Measurements from ENCODE around the gene RRP36.
"Not testable (repeated sequence)": the region's sequence is repeated elsewhere in the genome, so short reads cannot be mapped to it uniquely, and the experiment has no call there.

The RRP36 gene, protein sequence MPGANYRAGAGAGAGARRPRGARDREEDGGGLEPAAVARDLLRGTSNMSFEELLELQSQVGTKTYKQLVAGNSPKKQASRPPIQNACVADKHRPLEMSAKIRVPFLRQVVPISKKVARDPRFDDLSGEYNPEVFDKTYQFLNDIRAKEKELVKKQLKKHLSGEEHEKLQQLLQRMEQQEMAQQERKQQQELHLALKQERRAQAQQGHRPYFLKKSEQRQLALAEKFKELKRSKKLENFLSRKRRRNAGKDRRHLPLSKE

DNA sequence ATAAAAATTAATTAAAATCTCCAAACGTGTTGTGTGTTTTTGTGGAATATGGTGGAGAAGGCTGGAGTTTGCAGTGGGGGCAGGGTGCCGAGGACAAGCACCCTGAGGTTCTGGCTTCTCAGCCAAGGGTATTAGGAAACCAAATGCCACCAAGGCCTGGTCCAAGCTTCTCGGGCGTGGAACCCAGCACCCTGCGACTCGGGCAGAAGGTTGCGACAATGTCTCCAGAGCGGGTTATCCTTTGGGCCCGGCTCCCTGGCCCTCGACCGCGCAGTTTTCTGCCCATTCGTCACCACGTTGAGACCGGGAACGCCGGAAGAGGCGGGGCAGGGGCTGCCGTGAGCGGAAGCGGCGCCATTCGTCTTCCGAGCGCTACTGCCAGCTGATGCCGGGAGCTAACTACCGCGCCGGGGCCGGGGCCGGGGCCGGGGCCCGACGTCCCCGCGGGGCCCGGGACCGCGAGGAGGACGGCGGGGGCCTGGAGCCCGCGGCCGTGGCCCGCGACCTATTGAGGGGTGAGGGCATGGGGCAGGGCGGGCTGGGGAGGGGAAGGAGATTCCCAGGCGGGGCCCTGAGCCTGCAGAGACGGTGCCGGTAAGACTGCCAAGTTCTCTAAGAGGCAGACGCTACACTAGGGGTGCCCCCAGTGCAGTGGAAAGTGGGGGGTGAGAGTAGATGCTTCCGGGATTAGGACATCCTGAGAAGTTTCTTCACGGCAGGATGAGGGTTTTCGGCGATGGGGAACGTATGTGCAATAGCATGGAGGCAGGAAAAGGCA is at the start of gene RRP36:
RRP36 (plus strand) TSS at position 354 of the 778 bp plus-strand sequence; CDS start at position 386, 32 bp downstream.
- DNase-seq (ENCODE audit: low spot score) = peak; percentile 89

DNA sequence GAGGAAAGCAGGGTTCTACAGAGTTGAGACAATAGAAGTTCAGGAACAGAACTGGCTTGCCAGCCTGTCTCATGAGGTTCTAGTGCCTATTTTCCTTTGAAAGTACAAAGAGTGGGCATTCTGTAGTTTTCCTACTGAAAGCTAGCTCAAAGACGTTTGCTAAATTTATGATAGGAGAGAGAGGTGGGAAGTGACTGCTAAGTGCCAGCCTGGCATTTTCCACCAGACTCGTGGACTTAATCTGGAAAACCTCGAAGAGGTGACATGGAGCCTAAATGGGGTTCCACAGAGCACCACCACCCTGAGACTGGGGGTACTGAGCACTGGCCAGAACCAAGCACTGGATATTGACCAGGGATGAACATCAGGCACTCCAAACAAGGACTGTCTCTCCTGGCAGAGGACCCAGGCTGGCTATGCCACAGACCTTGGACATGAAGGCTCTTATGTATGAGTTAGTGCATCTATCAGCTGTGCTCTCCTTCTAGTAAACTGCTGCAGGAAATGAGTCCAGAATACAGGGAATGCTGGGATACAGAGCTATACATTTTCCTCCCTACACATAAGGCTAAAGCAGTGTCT is 49.6 kb upstream of the RRP36 start:
- DNase-seq (ENCODE audit: low spot score) = no peak

DNA sequence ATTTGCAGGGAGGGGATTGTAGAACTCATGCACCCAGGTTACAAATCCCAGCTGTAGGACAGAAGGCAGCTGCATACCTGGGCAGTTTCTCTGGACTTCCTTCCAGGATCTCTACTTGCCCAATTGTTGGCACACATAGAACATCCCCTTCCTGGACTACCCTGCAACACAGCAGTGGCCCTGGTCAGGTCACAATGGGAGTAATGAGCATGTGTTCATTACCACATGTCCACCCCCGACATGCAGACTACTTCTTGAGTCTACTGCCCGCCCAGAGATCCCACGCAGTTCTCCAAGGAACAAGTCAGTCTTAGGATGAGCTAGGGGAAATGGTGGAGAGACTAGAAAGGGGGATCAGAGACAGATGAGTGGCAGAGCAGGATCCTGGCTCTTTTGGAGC is 47.5 kb upstream of the RRP36 start:
- DNase-seq (ENCODE audit: low spot score) = no peak

DNA sequence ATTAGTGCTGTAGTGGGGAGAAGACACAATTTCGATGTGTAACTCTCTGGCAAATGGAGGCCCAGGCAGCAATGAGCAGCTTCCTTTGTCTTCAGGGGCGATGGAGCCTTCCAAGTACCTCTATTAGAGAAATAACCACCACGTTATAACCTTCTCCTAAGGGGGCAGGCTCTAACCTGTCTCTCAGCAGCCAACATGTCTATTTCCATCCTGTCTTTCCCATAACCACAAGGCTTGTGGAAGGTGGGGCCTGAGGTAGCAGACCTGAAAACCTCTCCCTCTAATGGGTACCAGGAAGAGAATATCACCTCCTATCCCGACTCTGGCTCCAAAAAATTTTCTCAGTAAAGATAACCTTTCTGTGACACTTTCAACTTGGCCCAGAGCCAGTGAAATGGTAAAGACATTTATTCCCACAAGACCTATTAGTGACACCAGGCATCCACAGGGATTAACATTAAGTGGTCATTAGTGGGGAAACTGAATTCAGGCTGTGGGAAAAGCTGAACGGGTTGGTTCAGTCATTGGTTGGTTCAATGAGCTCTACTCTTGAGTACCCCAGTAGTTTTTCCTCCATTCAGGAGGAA is 46.4 kb upstream of the RRP36 start:
- no peak for DNase-seq (ENCODE audit: low spot score)

DNA sequence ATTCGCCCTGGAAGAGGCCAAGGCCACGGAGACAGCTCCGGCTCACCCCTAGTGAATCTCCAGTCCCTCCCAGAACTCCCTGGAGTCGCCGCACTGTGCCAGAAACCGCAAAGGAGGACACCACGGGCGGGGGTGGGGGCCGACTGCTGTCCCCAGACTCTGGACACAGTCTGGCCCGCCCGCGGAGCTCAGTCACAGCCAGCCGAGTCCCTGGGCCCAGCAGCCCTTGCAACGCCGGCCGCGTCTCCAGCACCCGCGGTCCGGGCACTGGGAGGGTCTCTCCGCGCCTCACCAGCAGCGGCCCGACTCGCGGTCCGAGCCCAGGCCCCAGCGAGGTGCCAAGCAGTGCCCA is 43.0 kb upstream of the RRP36 start:
- DNase-seq (ENCODE audit: low spot score) = no peak

DNA sequence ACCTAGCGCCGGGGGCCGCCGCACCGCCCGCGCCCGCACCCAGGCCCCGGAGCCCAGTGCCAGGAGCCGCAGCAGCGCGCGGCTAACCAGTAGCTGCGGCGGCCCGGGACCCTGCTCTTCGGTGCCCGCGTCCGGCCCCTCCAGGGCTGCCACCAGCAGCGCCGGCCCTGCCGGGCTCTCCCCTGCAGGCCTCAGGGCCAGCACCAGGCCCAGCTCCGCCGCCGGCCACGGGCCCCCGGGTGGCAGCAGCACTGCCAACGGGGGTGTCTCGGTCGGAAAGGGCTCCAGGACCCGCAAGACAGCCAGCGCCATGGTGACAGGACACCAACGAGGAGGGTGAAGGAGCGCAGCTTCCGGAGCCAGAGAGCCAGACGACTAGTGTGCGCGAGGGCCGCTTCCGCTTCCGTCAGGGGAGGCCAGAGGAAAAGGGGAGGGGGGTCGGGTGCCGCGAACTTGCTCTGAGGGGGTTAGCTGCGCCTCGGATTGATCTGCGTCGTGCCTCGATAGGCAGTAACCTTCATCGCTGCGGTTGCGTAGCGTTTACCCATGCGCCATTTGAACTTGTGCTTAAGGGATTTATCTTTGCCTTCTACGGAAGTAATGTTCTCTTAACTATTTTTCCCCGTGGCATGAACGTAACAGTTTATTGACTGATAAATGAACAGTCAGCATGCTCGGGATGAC is 42.4 kb upstream of the RRP36 start, which contains the start of gene PEX6:
PEX6 (minus strand) TSS at position 343 of the 684 bp plus-strand sequence; CDS start at position 312, 31 bp downstream.
- DNase-seq (ENCODE audit: low spot score) = peak; percentile 91

DNA sequence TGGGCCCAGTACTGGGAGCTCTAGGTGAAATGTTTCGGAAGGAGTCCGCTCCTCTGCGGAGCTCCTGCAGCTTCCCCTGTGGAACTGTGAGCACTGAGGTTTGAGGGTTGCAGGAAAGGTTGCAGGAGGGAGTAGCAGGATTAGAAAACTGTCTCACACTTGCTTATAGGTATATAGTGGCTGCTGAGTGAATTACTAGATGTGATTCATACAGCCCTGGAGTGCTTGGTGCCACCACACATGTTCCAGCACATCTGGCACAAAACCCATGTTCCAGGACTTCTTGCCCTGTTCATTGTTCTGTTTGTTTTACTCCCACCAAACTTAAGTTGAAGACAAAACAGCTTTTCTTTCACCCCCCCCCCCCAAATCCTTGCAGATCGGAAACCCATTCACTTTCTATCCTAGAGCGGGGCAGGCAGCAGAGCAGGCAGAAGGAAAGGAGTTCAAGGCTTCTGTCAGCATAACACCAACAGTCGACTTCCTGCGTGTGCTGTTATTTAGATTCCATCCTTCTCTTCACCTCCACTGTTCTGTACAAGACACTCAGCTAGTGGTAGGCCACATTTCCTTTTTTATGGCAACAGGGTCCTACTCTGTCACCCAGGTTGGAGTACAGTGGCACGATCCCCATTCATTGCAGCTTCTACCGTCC is 41.8 kb upstream of the RRP36 start:
- no peak for DNase-seq (ENCODE audit: low spot score)

DNA sequence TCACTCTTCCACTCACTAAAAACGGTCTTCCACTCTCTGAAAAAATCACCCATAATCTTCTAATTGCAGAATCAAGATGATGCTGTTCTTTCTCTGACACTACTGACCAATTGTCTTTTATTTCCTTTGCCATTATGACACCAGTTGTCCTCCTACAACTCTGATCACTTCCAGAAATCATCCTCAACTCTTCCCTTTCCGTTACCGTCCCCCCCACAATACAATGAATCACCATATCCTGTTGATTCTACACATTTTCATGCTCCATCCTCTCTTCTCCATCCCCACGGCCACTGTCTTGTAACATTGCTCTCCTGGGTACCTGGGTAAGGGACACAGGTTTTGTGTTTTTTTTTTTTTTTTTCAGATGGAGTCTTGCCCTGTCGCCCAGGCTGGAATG is 39.6 kb upstream of the RRP36 start:
- no peak for DNase-seq (ENCODE audit: low spot score)

DNA sequence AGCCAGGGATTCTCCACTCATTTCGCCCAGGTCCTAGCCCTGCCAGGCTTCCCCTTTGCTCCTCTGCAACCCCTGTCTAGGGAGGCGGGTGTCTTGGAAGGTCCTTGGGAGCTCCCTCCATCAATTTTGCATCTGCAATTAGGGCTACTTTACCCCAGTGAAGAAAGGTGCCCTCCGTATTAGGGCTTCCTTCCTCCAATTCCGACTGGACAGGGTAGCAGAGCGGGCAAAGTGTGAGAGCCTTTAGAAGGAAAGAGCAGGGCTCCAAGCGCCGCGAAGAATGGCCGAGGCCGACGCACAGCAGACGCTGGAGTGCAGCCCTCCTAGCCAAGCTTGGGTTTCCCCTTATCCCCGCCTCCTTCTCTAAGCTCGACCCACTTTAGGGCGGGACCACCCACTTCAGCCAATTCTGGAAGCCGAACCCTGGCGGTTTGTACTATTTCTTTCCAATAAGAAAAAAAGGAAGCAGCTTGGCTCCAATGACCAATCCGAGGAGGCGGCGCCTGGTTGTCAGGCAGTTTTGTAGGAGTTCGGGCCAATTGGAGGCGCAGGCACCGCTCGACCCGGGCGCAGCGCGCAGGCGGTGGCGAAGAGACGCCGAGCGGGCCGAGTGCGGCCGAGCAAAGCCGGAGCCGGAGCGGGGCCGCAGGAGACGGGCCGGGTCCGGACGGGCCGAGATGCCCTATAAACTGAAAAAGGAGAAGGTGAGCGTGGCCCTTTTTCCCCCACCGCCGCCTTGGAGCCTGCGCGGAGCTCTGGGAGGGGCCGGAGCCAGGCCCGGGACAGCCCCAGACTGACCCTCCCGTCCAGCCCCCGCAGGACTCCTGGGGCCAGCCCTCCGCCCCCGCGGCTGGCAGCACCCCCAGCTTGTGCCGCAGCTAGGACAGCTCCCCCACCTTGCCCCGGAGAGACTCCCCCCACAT is 37.2 kb upstream of the RRP36 start, which contains the start of gene PPP2R5D:
PPP2R5D (plus strand) TSS at position 570 of the 923 bp plus-strand sequence; CDS start at position 678, 108 bp downstream.
- DNase-seq (ENCODE audit: low spot score) = peak; percentile 96

DNA sequence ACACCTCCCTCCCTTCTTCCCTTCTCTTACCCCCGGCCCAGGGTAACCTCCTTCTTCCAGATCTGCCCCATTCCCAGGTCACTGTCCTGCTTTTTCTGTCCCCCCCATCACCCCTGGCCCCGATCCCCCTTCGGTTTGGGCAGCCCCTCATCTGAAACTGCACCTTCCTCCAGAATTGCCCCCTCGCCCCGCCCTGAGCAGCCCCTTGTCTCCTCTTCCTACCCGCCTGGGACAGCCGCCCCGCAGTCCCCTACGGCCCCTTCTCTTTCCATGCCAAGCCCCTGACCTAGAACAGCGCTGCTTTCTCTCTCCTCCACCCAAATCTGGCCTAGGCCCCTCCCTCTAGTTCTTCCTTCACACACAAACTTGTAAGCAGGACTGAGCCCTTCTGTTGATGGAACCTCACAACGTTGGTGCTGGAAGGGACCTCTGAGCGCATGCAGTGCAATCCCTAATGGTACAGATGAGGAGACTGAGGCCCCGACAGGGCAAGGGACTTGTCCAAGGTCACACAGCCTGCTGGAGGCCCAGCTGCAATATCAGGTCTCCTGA is 36.4 kb upstream of the RRP36 start:
- DNase-seq (ENCODE audit: low spot score) = no peak

DNA sequence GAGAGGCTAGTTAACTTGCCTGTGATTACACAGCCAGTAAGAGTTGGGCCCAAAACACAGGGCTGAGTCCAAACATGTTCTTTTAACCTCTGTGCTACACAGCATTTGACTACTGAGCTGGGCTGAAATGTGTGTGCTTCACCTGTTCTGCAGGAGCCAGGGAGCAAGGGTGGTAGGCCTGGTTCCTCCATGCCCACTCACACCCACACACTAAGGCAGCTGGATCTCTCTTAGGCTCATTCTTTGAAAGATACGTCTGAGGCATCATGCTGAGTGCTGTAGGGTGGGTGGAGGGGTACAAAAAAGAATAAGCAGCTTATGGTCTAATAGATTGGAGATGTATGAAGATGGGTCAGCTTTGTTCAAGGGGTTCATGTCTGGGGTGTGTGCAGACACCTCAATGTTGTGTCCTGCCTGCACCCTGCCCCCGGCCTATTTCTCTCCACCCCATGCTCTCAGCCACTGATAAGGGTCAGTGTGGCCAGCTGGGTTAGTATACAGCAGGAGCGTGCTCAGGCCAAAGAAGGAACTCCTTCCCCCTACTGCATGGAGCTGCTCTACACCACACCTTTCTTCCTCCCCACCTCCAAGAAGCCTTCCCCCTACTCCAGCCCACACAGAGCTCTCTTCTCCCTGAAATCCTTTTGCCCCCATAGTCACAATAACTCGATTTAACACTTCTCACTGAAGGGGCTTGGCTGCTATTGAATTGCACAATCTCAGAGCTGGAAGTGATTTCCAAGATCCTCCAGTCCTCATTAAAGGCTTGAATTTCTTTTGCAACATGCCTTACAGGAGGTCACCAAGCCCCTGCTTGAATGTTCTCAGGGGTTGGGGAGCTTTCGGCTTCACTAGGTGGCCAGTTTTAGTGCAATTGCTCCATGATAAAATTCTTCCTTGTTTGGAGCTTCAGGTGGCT is 33.6 kb upstream of the RRP36 start:
- no peak for DNase-seq (ENCODE audit: low spot score)

DNA sequence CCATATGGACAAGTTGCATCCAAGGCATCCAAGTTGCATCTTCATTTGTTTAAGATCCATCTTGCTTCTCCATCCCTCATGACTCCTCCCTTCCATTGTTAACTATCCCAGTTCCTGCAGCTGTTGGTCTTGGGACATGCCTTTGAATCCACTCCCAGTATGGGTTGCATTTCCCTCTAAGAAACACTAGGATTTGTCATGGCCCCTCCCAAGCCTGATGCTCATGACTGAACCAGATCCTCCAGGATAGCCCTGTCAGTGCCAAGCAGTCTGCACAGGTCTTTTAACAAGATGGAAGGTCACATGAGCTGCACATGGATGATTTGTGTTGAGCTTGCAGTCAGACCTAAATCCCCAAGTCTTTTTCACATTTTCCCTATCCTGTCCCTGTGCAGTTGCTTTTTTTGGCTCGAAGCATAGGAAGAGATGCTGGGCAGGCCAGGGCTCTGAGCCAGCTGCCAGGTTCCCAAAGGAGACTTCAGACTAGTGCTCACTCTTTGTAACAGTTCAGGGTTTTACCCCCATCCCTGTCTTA is 32.9 kb upstream of the RRP36 start:
- no peak for DNase-seq (ENCODE audit: low spot score)

DNA sequence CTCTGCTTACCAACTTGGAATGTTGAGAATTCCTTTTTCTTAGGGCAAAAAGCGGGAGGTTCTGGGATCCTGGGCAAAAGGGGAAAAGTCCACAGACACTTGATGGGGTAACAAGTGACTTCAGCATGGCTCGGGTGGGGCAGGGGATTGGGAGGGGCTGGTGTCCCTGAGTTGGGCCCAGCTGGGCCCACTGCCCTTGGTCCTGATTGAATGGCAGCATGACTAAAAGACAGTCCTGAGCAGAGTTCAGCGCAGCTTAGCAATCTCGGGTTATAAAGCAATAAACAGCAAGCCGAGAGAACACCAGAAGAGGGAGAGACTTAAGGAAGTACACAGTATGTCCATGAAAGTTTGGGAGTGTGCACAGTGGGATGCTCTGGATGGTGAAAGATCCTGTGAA is 31.5 kb upstream of the RRP36 start:
- DNase-seq (ENCODE audit: low spot score) = no peak

DNA sequence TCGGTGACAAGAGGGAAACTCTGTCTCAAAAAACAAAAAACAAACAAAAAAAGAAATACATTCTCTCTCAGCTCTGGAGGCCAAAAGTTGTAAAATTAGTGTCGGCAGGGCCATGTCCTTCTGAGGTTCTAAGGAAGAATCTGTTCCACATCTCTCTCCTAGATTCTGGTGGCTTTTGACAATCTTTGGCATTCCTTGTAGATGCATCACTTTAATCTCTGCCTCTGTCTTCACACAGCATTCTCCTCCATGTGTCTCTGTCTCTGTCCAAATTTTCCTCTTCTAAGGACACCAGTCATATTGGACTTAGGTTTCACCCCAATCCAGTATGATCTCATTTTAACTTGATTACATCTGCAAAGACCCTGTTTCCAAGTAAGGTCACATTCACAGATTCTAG is 28.0 kb upstream of the RRP36 start:
- DNase-seq (ENCODE audit: low spot score) = no peak

DNA sequence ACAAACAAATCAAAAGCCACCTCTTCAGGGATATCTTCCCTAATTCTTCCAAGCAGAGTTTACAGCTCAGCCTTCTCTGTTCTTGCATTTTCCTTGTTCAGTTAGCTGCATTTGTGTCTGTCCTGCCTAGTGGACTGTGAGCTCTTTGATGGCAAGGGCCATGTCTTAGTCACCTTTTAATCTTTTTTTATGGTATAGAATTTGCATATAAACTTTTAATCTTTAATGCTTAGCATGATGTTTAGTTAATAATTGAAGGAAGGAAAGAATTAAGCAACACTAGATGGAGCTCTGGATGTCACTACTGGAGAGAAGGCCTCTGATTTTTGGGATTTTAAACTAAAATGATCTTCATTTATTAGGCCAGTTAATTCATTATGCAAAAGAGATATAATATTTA is 24.9 kb upstream of the RRP36 start:
- DNase-seq (ENCODE audit: low spot score) = no peak

DNA sequence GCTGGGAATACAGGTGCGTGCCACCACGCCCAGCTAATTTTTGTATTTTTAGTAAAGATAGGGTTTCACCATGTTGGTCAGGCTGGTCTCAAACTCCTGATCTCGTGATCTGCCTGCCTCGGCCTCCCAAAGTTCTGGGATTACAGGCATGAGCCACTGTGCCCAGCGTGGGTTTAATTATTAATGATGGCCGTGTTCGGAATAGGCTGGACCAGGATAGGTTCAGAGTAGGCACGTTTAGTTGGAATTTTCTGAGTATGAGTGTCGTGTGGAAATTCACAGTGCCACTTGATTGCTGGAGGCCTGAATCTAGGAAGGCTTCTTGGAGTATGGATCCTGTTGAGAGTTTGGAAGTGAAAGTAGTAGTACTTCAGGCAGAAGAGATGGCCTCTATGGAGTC is 23.2 kb upstream of the RRP36 start:
- not testable (repeated sequence) for DNase-seq (ENCODE audit: low spot score)

DNA sequence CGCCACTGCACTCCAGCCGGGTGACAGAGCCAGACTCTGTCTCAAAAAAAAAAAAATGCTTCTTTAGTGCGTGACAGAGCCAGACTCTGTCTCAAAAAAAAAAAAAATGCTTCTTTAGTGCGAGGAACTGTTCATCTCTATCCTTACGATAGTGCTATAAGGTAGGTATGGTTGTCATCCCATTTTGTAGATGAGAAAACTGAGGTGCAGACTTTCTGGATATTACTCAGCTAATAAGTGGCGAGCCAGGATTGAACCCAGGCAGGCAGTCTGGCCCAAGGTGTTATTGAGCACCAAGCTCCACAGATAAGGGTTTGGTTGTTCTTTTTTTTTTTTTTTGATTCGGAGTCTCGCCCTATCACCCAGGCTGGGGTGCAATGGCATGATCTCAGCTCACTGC is 19.6 kb upstream of the RRP36 start:
- no peak for DNase-seq (ENCODE audit: low spot score)

DNA sequence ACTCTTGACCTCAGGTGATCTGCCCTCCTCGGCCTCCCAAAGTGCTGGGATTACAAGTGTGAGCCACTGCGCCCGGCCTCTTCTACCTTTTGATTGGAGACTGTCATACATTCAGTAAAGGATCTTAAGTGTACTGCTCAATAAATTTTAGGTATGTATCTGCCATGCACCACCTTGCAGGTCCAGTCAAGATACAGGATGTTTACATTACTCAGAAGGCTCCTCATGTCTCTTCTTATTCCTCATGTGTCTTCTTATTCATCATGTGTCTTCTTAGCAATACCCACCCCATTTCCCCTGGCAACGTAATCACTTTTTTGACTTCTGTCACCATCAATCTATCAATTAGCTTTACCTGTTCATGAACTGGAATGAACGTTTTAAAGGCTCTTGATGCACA is 15.6 kb upstream of the RRP36 start:
- DNase-seq (ENCODE audit: low spot score) = no peak

DNA sequence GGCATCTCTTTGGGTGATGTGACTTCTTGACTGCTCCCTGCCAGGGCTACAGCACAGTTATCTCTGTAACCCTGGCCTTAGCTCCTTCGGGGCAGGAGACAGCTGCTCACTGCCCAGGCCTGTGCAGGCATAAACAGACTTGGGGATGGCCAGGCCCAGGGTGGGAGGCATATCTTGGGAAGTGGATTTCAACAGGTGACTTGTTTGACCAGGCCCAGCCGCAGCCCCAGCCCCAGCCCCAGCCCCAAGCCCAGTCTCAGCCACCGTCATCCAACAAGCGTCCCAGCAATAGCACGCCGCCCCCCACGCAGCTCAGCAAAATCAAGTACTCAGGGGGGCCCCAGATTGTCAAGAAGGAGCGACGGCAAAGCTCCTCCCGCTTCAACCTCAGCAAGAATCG is 15.2 kb upstream of the RRP36 start:
- no peak for DNase-seq (ENCODE audit: low spot score)
